Activated effector memory CD4-positive, alpha-beta T cell treated with Interleukin-2 at 50 U/mL for 16 hours (primary cell): Measurements from ENCODE around the gene TOMM5.

Source experiments
- DNase-seq: peaks from one replicate; pipeline ENCODE4 v3.0.0-alpha.2; 2020

Gene TOMM5

GRCh38 chr9:37559855-37560592, 32.4 kb downstream of the TOMM5 start:
- DNase-seq, result no peak

DNA sequence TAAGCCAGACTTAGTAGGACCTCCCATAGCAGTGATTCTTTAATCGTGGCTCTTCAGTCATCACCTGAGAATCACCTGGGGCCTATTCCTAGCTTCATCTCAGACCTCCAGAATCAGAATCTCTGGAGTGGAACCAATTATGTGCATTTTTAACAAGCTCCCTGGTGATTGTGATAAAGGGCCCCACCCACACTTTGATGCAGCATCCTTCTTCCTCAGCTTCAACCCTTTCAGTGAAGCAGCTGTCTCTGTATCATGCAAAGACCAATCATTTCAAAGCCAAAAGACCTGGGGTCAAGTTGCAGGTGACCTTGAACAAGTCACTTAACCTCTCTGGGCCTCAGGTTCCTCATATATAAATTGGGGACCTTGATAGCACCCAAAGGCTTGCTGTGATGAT, 33.3 kb downstream of the TOMM5 start:
- DNase-seq, result no peak

- no peak for DNase-seq
These were observed 36.6 kb downstream of the TOMM5 start for GRCh38 chr9:37555786-37556185.

DNA sequence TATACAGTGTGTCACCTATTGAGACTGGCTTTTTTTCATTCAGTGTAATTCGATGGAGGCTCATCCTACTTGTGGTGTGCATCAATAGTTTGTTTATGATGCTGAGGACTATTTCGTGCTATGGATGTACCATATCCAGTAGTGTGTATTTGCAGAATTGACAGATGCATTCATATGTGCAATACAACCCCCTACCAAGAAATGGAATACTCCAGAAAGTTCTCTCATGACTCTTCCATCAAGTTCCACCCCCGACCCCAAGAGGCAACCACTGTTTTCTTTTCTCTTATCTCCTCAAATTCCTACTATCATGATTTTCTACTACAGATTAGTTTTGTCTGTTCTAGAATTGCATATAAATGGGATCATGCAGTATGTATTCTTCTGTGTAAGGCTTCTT, 38.1 kb downstream of the TOMM5 start:
- no peak for DNase-seq

DNA sequence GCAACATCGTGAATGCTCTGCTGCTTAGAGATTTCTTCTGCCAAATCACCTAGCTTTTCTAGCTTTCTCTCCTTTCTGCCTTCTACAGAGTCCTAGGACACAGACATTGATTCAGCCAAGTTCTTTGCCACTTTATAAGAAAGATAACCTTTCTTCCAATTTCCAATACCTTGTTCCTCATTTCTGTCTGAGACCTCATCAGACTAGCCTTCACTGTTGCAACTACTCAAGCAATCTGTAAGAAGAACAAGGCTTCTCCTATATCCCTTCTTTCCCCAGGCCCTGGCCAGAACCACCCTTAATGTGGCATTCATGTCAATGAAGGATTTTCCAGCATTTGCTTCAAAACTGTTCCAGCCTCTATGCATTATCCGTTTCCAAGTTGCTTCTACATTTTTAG, 40.5 kb downstream of the TOMM5 start:
- DNase-seq, result no peak

DNA sequence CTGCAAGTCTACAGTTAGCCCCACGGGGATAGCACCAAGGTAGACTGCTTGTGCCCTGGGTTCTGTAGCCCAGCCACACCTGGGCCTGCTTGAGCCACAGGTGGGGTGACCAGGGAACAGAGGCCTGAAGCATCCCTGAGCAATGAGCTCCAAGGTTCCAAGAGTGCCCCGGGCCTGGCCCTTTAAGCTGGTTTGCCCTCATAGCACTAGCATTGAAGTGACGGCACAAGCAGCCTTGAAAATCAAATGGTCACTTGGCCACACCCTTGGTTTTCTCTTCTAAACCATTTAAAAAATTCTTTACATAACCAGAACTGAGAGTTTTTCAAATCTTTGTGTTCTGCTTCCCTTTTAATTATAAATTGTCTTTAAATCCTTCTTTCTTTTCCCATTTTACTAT, 40.9 kb downstream of the TOMM5 start:
- no peak for DNase-seq

GRCh38 chr9:37550781-37551180, 41.6 kb downstream of the TOMM5 start:
- no peak for DNase-seq

GRCh38 chr9:37549527-37549926, 42.9 kb downstream of the TOMM5 start:
- DNase-seq, result no peak

GRCh38 chr9:37547328-37547878, 45.0 kb downstream of the TOMM5 start:
- DNase-seq, result no peak

- no peak for DNase-seq
These were observed 48.9 kb downstream of the TOMM5 start for GRCh38 chr9:37543468-37543867.

GRCh38 chr9:37542895-37543294, 49.5 kb downstream of the TOMM5 start:
- DNase-seq, result no peak

- DNase-seq, result no peak
These were observed 49.9 kb downstream of the TOMM5 start for GRCh38 chr9:37542488-37542887.

DNA sequence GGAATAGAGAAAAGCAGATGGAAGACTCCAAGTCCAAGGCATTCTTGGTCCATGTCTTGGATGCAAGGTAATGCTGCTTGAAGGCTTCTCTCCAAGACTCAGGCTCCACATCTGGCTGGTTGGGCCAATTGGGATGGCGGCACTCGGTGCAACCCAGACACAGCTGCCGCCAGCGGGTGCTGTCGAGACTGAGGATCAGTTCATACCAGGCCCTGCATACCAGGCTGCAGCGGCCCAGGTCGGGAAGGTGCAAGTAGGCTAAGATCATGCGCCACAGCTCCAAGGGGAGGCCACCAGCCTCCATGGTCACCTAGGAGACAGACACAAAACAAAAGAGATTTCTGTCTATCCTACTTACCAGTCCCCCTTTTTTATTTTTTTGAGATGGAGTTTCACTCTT, 50.9 kb downstream of the TOMM5 start:
- no peak for DNase-seq

DNA sequence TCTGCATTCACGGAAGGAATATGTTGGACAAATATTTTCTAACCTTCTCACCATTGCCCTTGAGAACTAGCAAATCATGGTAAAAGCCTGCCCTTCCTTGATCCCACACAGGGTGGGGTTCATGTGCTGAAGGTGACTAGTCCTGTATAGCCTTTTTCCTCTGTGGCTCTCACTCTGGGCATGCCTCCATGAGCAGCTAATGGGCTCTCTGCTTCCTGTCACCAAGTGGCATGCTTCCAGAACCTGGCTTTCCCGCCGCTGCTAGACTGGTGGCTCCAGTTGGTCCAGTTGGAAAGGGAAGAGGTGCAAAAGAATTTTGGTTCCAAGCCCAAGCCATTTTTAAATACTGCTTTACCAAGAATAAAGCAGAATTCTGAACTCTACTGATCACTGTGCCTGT, 51.8 kb downstream of the TOMM5 start:
- DNase-seq, result no peak

DNA sequence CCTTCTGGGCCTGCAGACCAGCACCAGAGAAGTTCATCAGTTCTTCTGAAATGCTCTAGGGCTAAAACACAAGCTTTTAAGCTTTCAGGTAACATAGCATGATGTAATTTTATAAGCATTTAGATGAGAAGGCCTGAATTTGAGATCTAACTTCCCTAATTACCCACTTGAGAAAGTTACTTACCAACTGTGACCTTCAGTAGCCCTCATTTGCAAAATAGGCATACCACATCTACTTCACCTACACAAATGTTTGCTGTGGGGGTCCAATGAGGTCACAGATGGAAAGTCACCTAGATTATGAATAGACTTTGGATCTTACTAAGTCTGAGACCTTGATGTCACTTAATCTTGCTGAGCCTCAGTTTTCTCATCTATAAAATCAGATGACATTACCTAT, 52.8 kb downstream of the TOMM5 start:
- no peak for DNase-seq
